CD8-positive, alpha-beta memory T cell (primary cell): Measurements from ENCODE around the gene PTGES2. TPM values are rescaled to one million over a fixed set of nuclear protein-coding genes. Genes with fewer than 3 reads are reported as not detected.
A peak's percentile ranks its signal among the peaks of the same experiment; 100 is the strongest.

Experiments used
- CTCF ChIA-PET: fragments of 350-600 bp; sonication (Branson Sonifier 250); formaldehyde crosslinking; loops from one replicate; lab custom pipeline; 2021; ENCODE audit warnings: antibody characterized with exemption; lab: Charles Lee
- POLR2A ChIA-PET: fragments of 350-600 bp; sonication (Branson Sonifier 250); formaldehyde crosslinking; loops from one replicate; lab custom pipeline; 2021; ENCODE audit warnings: antibody characterized with exemption; lab: Charles Lee
- DNase-seq, 5 donors: peaks; one replicate each; pipeline versions ENCODE4 v3.0.0 to v3.0.0-alpha.2; 2020 to 2022; ENCODE audit warnings: mixed read lengths in 1 of 5
- H3K27ac ChIP-seq: one replicate; pipeline ENCODE4 v1.7.0; 2013; ENCODE audit warnings: low read depth, mild to moderate bottlenecking, low read length, moderate library complexity
- H3K27me3 ChIP-seq: 2 replicates; pipeline ENCODE4 v1.7.0; 2013; ENCODE audit warnings: low read length, mild to moderate bottlenecking; ENCODE audit not compliant: insufficient read depth, poor library complexity, severe bottlenecking
- H3K36me3 ChIP-seq: 2 replicates; pipeline ENCODE4 v1.7.0; 2013; ENCODE audit warnings: mild to moderate bottlenecking, low read length, moderate library complexity; ENCODE audit not compliant: insufficient read depth
- H3K4me1 ChIP-seq: 2 replicates; pipeline ENCODE4 v1.7.0; 2013; ENCODE audit warnings: mild to moderate bottlenecking, low read length, moderate library complexity; ENCODE audit not compliant: insufficient read depth
- H3K4me3 ChIP-seq: 2 replicates; pipeline ENCODE4 v1.7.0; 2013; ENCODE audit warnings: mild to moderate bottlenecking, low read length
- H3K9me3 ChIP-seq: 2 replicates; pipeline ENCODE4 v1.7.0; 2013; ENCODE audit warnings: mild to moderate bottlenecking, low read length
- H3K27ac Mint-ChIP-seq, 8 donors: one replicate each; pipeline ENCODE4 v1.8.0; 2020 to 2021; ENCODE audit warnings: mixed read lengths in 8 of 8, mild to moderate bottlenecking in 6 of 8, inconsistent platforms in 3 of 8, moderate library complexity in 3 of 8
- H3K27me3 Mint-ChIP-seq, 2 donors: one replicate each; pipeline ENCODE4 v1.8.0; 2020 to 2021; ENCODE audit warnings: mixed read lengths in 2 of 2, mild to moderate bottlenecking in 1 of 2, moderate library complexity in 1 of 2
- H3K36me3 Mint-ChIP-seq, 3 donors: one replicate each; pipeline ENCODE4 v1.8.0; 2020 to 2021; ENCODE audit warnings: mixed read lengths in 3 of 3, inconsistent platforms in 1 of 3, mild to moderate bottlenecking in 1 of 3
- H3K4me1 Mint-ChIP-seq, 3 donors: one replicate each; pipeline ENCODE4 v1.8.0; 2020 to 2021; ENCODE audit warnings: mixed read lengths in 3 of 3, inconsistent platforms in 1 of 3, mild to moderate bottlenecking in 1 of 3
- H3K4me3 Mint-ChIP-seq, 7 donors: one replicate each; pipeline ENCODE4 v1.8.0; 2020 to 2021; ENCODE audit warnings: mixed read lengths in 7 of 7, mild to moderate bottlenecking in 6 of 7, moderate library complexity in 4 of 7, inconsistent platforms in 2 of 7
- H3K9me3 Mint-ChIP-seq, 5 donors: one replicate each; pipeline ENCODE4 v1.8.0; 2020 to 2022; ENCODE audit warnings: mixed read lengths in 5 of 5, mild to moderate bottlenecking in 3 of 5, moderate library complexity in 2 of 5, inconsistent platforms in 1 of 5
- polyA plus RNA-seq: library from polyadenylated mRNA; unstranded; fragments of 300-500 nt; fragmentation: Illumina TruSeq; gene quantifications from one replicate; pipeline ENCODE4 v1.2.3, GENCODE V29; 2021
- total RNA-seq, 2 experiments: library from RNA; stranded (reverse); gene quantifications; one replicate each; pipeline ENCODE4 v1.2.3, GENCODE V29; 2021

Gene PTGES2
- total and polyA plus RNA-seq, 3 experiments from 2014 or later = 51.7 to 68.3 (median 67.0) TPM

DNA sequence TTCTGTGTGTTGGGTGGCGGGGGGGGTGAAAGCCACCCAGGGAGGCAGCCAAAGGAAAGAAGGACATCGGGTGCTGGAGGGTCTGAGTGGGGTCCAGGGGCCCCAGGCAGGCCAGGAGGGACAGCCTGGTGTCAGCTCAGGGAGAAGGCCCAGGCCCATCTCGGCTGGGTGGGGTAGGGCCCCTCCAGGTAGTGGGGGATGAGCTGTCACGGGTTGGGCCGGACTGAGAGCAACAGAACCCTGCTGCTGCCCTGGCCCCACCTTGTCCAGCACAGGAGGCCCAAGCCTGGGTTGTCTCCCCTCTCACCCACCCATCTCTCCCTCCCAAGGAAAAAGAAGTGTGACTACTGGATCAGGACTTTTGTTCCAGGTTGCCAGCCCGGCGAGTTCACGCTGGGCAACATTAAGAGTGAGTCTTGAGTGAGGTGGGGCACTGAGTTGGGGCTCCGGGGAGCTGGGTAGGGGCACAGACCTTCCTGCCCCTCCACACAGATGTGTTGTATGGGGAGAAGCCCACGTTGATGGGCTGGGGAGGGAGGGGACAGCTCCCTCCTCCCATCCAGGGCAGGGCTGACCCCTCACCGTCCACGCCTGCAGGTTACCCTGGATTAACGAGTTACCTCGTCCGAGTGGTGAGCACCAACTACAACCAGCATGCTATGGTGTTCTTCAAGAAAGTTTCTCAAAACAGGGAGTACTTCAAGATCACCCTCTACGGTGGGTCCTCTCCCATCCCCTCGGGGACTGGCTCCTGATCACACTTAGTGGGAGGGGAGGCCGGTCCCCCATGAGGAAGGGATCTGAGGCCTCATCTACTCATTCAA, 24.0 kb upstream of the PTGES2 start:
- H3K9me3 Mint-ChIP-seq = no peaks in the 10 kb centered on the region
- H3K4me1 Mint-ChIP-seq = no peaks in the 10 kb centered on the region
- no peak overlapping the region for H3K27ac Mint-ChIP-seq
- peaks cover 0 to 2% of the 10 kb centered on the region in 2 donors for H3K27me3 Mint-ChIP-seq
- ChIA-PET POLR2A (no interaction called here), CTCF (interaction anchor here (1.2 kb wide), 1 partner anchor 8 kb away, joined by 4 read pairs; the partner anchor contains the start of gene BBLN)
- Histone ChIP-seq H3K9me3 (no peaks in the 10 kb centered on the region), H3K27me3 (no peaks in the 10 kb centered on the region), H3K4me3 (no peak overlapping the region), H3K27ac (no peak overlapping the region), H3K36me3 (no peaks in the 10 kb centered on the region), H3K4me1 (no peaks in the 10 kb centered on the region)
- H3K36me3 Mint-ChIP-seq = no peaks in the 10 kb centered on the region
- no peak for DNase-seq
- H3K4me3 Mint-ChIP-seq = no peak overlapping the region

- H3K4me1 Mint-ChIP-seq = no peaks in the 10 kb centered on the region
- no peak overlapping the region for H3K27ac ChIP-seq
- H3K4me3 Mint-ChIP-seq = no peak overlapping the region
- H3K27me3 ChIP-seq = no peaks in the 10 kb centered on the region
- ChIA-PET CTCF (interaction anchor here (1.2 kb wide), 1 partner anchor 9 kb away, joined by 4 read pairs; the partner anchor contains the start of gene BBLN), POLR2A (no interaction called here)
- H3K36me3 Mint-ChIP-seq = no peaks in the 10 kb centered on the region
- H3K4me3 ChIP-seq = no peak overlapping the region
- DNase-seq = no peak
- no peaks in the 10 kb centered on the region for H3K9me3 ChIP-seq
- H3K36me3 ChIP-seq = no peaks in the 10 kb centered on the region
- no peaks in the 10 kb centered on the region for H3K9me3 Mint-ChIP-seq
- H3K4me1 ChIP-seq = no peaks in the 10 kb centered on the region
- H3K27ac Mint-ChIP-seq = no peak overlapping the region
- peaks cover 0 to 2% of the 10 kb centered on the region in 2 donors for H3K27me3 Mint-ChIP-seq
Observed at GRCh38 chr9:128150594-128151308, 23.2 kb upstream of the PTGES2 start.

DNA sequence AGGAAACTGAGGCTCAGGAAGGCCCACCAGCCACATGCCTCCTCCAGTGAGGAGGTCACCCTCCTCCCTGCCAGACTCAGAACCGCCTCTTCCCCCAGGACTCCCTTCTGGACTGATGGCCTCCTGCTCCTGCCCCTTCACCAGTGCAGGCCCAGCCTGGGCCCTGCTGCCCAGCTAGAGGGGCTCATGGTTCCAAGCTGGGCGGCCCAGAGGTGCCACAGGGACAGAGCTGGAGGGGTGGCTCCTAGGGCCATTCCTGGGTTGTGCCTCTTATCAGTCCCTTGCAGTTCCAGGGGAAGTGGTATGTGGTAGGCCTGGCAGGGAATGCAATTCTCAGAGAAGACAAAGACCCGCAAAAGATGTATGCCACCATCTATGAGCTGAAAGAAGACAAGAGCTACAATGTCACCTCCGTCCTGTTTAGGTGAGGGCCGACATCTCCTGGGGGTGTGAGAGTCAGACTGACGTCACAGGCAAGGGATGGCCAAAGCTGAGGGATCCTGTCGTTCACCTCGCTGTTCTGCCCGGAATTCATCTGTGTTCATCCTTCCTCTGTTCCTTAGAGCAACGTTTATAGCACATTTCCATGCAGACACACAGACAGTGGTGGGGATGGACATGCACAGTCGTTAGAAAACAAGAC, 22.5 kb upstream of the PTGES2 start:
- Histone ChIP-seq H3K9me3 (no peaks in the 10 kb centered on the region), H3K4me1 (no peaks in the 10 kb centered on the region), H3K27me3 (no peaks in the 10 kb centered on the region), H3K4me3 (no peak overlapping the region), H3K27ac (no peak overlapping the region), H3K36me3 (no peaks in the 10 kb centered on the region)
- no peak for DNase-seq
- H3K27ac Mint-ChIP-seq = no peak overlapping the region
- H3K4me3 Mint-ChIP-seq = no peak overlapping the region
- POLR2A ChIA-PET = no interaction called here
- no peaks in the 10 kb centered on the region for H3K4me1 Mint-ChIP-seq
- no peaks in the 10 kb centered on the region for H3K36me3 Mint-ChIP-seq
- no peaks in the 10 kb centered on the region for H3K9me3 Mint-ChIP-seq
- H3K27me3 Mint-ChIP-seq = peaks cover 0 to 2% of the 10 kb centered on the region in 2 donors
- CTCF ChIA-PET = interaction anchor here (1.2 kb wide), 1 partner anchor 10 kb away, joined by 4 read pairs; the partner anchor contains the start of gene BBLN

DNA sequence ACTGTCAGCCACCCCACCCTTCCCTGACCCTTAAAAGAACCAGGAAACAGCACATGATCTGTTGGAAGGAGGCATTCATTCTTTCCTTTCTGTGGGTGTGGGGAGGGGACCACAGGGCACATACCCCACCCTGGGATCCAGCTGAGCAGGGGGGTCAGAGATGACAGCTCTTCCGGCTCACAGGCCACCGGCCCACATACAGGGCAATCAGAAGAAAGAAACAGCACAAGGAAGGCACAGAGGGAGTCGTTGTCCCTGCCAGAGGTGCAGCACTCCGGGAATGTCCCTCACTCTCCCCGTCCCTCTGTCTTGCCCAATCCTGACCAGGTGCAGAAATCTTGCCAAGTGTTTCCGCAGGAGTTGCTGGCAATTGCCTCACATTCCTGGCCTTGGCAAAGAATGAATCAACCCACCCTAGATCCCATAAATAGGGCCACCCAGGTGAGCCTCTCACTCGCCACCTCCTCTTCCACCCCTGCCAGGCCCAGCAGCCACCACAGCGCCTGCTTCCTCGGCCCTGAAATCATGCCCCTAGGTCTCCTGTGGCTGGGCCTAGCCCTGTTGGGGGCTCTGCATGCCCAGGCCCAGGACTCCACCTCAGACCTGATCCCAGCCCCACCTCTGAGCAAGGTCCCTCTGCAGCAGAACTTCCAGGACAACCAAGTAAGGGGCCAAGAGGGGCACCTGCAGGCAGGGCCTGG, 21.6 kb upstream of the PTGES2 start, which contains the start of gene LCN2:
Gene LCN2, plus strand, starts transcription at position 453 of the 701 bp plus-strand sequence. Its CDS starts 73 bp downstream, at position 526.
- H3K27ac ChIP-seq = no peak within 1 kb of the TSS
- H3K36me3 ChIP-seq = no peaks in the 10 kb centered on the region
- H3K4me3 ChIP-seq = no peak within 1 kb of the TSS
- Mint-ChIP-seq H3K36me3 (no peaks in the 10 kb centered on the region), H3K4me1 (no peaks in the 10 kb centered on the region), H3K9me3 (no peaks in the 10 kb centered on the region), H3K27me3 (peaks cover 0 to 4% of the 10 kb centered on the region in 2 donors), H3K27ac (no peak within 1 kb of the TSS), H3K4me3 (no peak within 1 kb of the TSS)
- no peaks in the 10 kb centered on the region for H3K27me3 ChIP-seq
- POLR2A ChIA-PET = no interaction called here
- CTCF ChIA-PET = no interaction called here
- no peaks in the 10 kb centered on the region for H3K9me3 ChIP-seq
- H3K4me1 ChIP-seq = no peaks in the 10 kb centered on the region
- DNase-seq = no peak

DNA sequence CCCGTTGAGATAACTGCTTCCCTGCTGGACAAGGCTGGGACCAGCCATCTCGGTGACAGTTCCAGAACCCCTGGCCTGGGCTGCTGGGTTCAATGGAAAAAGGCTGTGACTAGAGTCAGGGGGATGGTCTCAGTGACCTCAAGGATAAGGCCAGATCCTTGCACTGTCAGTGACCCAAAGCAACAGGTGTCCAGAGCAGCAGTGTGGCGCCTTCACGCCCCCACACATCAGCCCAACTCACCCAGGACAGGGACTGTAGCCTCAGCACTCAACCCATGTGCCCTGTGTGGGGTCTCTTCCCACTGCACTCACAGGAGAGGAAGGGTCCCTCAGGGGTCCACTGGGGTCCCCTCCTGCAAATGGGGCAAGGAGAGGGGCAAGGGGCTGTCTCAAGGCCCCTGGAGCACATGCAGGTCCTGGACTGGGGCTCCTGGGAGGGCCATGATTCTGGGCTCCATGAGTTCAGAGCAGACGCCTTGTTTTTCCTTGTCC, 21.0 kb upstream of the PTGES2 start:
- no peaks in the 10 kb centered on the region for H3K27me3 ChIP-seq
- H3K27ac Mint-ChIP-seq = no peak overlapping the region
- peaks cover 0 to 4% of the 10 kb centered on the region in 2 donors for H3K27me3 Mint-ChIP-seq
- no peak overlapping the region for H3K4me3 ChIP-seq
- H3K9me3 ChIP-seq = no peaks in the 10 kb centered on the region
- no peaks in the 10 kb centered on the region for H3K9me3 Mint-ChIP-seq
- POLR2A ChIA-PET = no interaction called here
- H3K4me1 Mint-ChIP-seq = peaks cover under 1 to 1% (median under 1%) of the 10 kb centered on the region in 3 donors
- H3K4me3 Mint-ChIP-seq = no peak overlapping the region
- no peak for DNase-seq
- H3K36me3 ChIP-seq = no peaks in the 10 kb centered on the region
- H3K27ac ChIP-seq = no peak overlapping the region
- CTCF ChIA-PET = no interaction called here
- H3K4me1 ChIP-seq = no peaks in the 10 kb centered on the region
- no peaks in the 10 kb centered on the region for H3K36me3 Mint-ChIP-seq

DNA sequence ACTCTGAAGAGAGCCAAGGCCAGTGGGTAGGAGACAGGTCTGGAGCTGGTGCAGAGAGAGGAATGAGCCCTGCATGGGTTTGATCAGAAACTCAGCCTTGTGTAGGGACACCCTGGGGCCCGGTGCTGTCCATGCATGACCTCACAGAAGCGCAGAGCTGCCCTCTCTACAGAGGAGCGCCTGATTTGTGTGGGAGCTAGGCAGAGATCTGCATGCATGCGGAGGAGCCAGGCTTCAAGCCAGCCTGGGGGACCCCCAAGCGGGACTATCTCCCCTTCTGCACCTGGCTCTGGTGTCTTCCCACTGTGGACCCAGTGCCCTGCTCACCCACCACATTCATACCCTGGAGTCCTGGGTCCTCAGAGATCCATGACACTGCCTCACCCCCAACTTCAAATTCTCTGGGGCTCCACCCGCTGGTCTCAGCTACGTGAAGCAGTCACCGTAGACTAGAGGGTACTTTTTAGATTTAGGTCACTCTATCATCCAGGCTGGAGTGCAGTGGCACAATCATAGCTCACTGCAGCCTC, 19.1 kb upstream of the PTGES2 start:
- Histone ChIP-seq H3K4me1 (peaks cover 13% of the 10 kb centered on the region), H3K27ac (no peak overlapping the region), H3K9me3 (no peaks in the 10 kb centered on the region), H3K27me3 (no peaks in the 10 kb centered on the region), H3K36me3 (no peaks in the 10 kb centered on the region), H3K4me3 (no peak overlapping the region)
- H3K36me3 Mint-ChIP-seq = no peaks in the 10 kb centered on the region
- ChIA-PET CTCF (interaction anchor here (1.4 kb wide), 1 partner anchor 13 kb away, joined by 4 read pairs; the partner anchor contains the start of gene BBLN), POLR2A (no interaction called here)
- H3K9me3 Mint-ChIP-seq = no peaks in the 10 kb centered on the region
- H3K4me1 Mint-ChIP-seq = peaks cover 6 to 11% (median 10%) of the 10 kb centered on the region in 3 donors
- H3K27me3 Mint-ChIP-seq = peaks cover 0 to 4% of the 10 kb centered on the region in 2 donors
- DNase-seq = no peak
- no peak overlapping the region for H3K4me3 Mint-ChIP-seq
- peak overlapping the region in 1 of 8 donors; percentile 94 for H3K27ac Mint-ChIP-seq

DNA sequence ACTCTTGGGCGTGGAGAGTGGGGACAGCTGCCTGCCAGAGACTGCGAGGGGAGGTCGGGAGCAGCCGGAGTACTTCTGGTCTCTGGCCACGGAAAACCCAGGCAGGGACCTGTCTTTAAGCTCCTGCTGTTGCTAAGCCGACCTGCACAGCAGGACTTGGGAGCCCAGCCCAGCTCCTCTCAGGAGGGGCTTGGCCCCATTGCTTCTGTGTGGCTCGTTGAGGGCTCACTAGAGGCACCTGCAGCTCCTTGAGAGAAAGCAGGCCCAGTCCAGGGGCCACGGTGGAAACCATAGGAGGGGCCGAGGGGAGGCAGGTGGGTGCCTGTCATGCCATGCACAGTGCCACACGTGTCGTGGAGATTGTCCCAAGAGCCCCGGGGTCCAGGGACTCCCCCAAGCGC, 18.4 kb upstream of the PTGES2 start:
- no peaks in the 10 kb centered on the region for H3K36me3 ChIP-seq
- H3K9me3 Mint-ChIP-seq = no peaks in the 10 kb centered on the region
- H3K27ac Mint-ChIP-seq = no peak overlapping the region
- H3K4me1 Mint-ChIP-seq = peaks cover 6 to 11% (median 10%) of the 10 kb centered on the region in 3 donors
- no peak overlapping the region for H3K4me3 ChIP-seq
- POLR2A ChIA-PET = no interaction called here
- peaks cover 14% of the 10 kb centered on the region for H3K4me1 ChIP-seq
- H3K27me3 Mint-ChIP-seq = peaks cover 0 to 4% of the 10 kb centered on the region in 2 donors
- CTCF ChIA-PET = interaction anchor here (1.4 kb wide), 1 partner anchor 13 kb away, joined by 4 read pairs; the partner anchor contains the start of gene BBLN
- no peaks in the 10 kb centered on the region for H3K36me3 Mint-ChIP-seq
- no peak for DNase-seq
- no peak overlapping the region for H3K4me3 Mint-ChIP-seq
- H3K27me3 ChIP-seq = no peaks in the 10 kb centered on the region
- H3K9me3 ChIP-seq = no peaks in the 10 kb centered on the region
- no peak overlapping the region for H3K27ac ChIP-seq
